ENCODE data around the gene HOXD11.
A peak's percentile ranks its signal among the peaks of the same experiment; 100 is the strongest.

The HOXD11 gene

DNA sequence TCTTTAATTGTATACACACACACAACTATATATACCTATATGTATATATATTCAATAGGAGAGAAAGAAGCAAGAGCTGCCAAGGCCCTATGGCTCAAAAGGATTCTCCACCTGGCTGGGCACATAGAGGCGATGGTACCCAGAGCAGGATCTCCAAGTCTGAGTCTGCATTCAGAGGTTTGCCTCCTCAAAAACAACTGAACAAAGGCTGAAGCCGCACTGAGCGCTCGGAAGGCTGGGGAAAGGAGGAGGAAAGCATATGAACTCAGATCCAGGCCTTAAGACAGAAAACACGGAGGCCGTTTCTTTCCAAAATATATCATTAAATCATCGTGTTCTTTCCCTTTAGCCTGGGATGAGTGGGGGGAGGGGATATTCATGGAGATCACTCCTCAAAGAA, 3.9 kb upstream of the HOXD11 start:
- Histone ChIP-seq H3K27ac (replicated peaks; ENCODE audit: low read length) (no peak overlapping the region), H3K4ac (ENCODE audit: low read length) (no peak overlapping the region), H3K14ac (ENCODE audit: low read length) (no peak overlapping the region), H2BK120ac (ENCODE audit: low read depth, low read length) (no peak overlapping the region), H3K23ac (ENCODE audit: low read depth, low read length, poor library complexity) (no peak overlapping the region), H3K36me3 (replicated peaks in 1 of 2; ENCODE audit: control insufficient read depth in 2 of 2, insufficient read depth in 2 of 2, low read length in 2 of 2) (no peaks in the 10 kb centered on the region), H4K91ac (ENCODE audit: low read depth, low read length, poor library complexity) (no peak overlapping the region), H3K4me3 (ENCODE audit: low read length in 2 of 2) (no peak overlapping the region), H3K9ac (ENCODE audit: low read depth, low read length, poor library complexity) (no peak overlapping the region), H3K4me1 (ENCODE audit: control insufficient read depth in 2 of 2, insufficient read depth in 1 of 2, low read depth in 1 of 2, low read length in 2 of 2) (peaks cover 0 to 1% of the 10 kb centered on the region in 2 donors), H2AFZ (ENCODE audit: low read length) (no peak overlapping the region), H2BK12ac (ENCODE audit: low read length) (no peak overlapping the region), H4K8ac (ENCODE audit: low read depth, low read length) (no peak overlapping the region), H2AK5ac (ENCODE audit: low read depth, low read length) (no peak overlapping the region), H3K18ac (ENCODE audit: low read length) (no peak overlapping the region), H3K9me3 (replicated peaks in 1 of 2; ENCODE audit: control insufficient read depth in 2 of 2, insufficient read depth in 1 of 2, low read depth in 1 of 2, low read length in 2 of 2) (peaks cover 7 to 11% of the 10 kb centered on the region in 2 donors), H2BK5ac (ENCODE audit: low read length) (no peak overlapping the region), H2BK15ac (ENCODE audit: low read length) (no peak overlapping the region), H3K4me2 (ENCODE audit: insufficient read depth, low read length, poor library complexity, severe bottlenecking) (no peak overlapping the region), H3K79me1 (ENCODE audit: low read depth, low read length) (no peaks in the 10 kb centered on the region), H3K27me3 (ENCODE audit: control insufficient read depth in 3 of 3, insufficient read depth in 3 of 3, low read depth in 1 of 3, low read length in 3 of 3) (peaks cover 83 to 98% (median 97%) of the 10 kb centered on the region in 3 experiments)
- no CpG with 5 or more reads among the region's 7 CpGs for WGBS, 2 donors (ENCODE audit: extremely low coverage in 2 of 2, insufficient read length in 2 of 2, insufficient replicate concordance in 1 of 2)
- no peak for DNase-seq (ENCODE audit: low spot score)

DNA sequence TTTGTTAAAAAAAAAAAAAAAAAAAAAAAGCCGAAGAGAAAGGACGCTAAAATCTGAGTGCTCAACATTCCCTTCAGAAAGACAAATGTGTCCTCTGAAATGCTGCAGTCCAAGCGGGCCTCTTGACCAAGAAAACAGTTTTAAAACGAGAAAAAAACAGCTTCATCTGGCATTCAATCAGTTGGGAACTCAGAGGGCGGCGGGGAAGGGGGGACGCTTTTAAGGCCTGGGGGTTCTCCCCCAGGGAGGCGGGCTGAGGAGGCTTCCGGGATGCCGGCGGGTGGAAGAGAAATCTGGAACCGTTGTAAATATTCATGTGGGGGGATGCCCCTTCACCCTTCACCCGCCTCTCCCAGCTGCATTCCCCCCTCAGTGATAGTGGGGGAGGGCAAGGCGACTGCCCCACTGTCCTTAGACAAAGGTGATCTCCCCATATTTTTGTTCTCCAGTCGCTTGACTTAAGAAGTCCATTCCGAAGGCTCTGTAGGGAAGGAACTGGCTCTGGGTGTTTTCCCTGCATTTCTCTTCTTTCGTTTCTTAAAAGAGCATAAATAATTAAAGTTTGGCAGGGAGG, 3.3 kb upstream of the HOXD11 start:
- Histone ChIP-seq H3K9me3 (replicated peaks in 1 of 2; ENCODE audit: control insufficient read depth in 2 of 2, insufficient read depth in 1 of 2, low read depth in 1 of 2, low read length in 2 of 2) (peaks cover 7 to 11% of the 10 kb centered on the region in 2 donors), H2BK12ac (ENCODE audit: low read length) (no peak overlapping the region), H2BK5ac (ENCODE audit: low read length) (no peak overlapping the region), H3K79me1 (ENCODE audit: low read depth, low read length) (no peaks in the 10 kb centered on the region), H3K27ac (replicated peaks; ENCODE audit: low read length) (no peak overlapping the region), H3K9ac (ENCODE audit: low read depth, low read length, poor library complexity) (no peak overlapping the region), H3K18ac (ENCODE audit: low read length) (no peak overlapping the region), H4K8ac (ENCODE audit: low read depth, low read length) (no peak overlapping the region), H3K4ac (ENCODE audit: low read length) (no peak overlapping the region), H3K4me2 (ENCODE audit: insufficient read depth, low read length, poor library complexity, severe bottlenecking) (no peak overlapping the region), H3K14ac (ENCODE audit: low read length) (no peak overlapping the region), H2AFZ (ENCODE audit: low read length) (no peak overlapping the region), H2BK15ac (ENCODE audit: low read length) (no peak overlapping the region), H2AK5ac (ENCODE audit: low read depth, low read length) (no peak overlapping the region), H3K23ac (ENCODE audit: low read depth, low read length, poor library complexity) (no peak overlapping the region), H3K36me3 (replicated peaks in 1 of 2; ENCODE audit: control insufficient read depth in 2 of 2, insufficient read depth in 2 of 2, low read length in 2 of 2) (no peaks in the 10 kb centered on the region), H3K4me1 (ENCODE audit: control insufficient read depth in 2 of 2, insufficient read depth in 1 of 2, low read depth in 1 of 2, low read length in 2 of 2) (peaks cover 0 to 1% of the 10 kb centered on the region in 2 donors), H4K91ac (ENCODE audit: low read depth, low read length, poor library complexity) (no peak overlapping the region), H2BK120ac (ENCODE audit: low read depth, low read length) (no peak overlapping the region), H3K4me3 (ENCODE audit: low read length in 2 of 2) (no peak overlapping the region), H3K27me3 (ENCODE audit: control insufficient read depth in 3 of 3, insufficient read depth in 3 of 3, low read depth in 1 of 3, low read length in 3 of 3) (peaks cover 82 to 98% (median 97%) of the 10 kb centered on the region in 3 experiments)
- no CpG with 5 or more reads among the region's 17 CpGs for WGBS, 2 donors (ENCODE audit: extremely low coverage in 2 of 2, insufficient read length in 2 of 2, insufficient replicate concordance in 1 of 2)
- no peak for DNase-seq (ENCODE audit: low spot score)

DNA sequence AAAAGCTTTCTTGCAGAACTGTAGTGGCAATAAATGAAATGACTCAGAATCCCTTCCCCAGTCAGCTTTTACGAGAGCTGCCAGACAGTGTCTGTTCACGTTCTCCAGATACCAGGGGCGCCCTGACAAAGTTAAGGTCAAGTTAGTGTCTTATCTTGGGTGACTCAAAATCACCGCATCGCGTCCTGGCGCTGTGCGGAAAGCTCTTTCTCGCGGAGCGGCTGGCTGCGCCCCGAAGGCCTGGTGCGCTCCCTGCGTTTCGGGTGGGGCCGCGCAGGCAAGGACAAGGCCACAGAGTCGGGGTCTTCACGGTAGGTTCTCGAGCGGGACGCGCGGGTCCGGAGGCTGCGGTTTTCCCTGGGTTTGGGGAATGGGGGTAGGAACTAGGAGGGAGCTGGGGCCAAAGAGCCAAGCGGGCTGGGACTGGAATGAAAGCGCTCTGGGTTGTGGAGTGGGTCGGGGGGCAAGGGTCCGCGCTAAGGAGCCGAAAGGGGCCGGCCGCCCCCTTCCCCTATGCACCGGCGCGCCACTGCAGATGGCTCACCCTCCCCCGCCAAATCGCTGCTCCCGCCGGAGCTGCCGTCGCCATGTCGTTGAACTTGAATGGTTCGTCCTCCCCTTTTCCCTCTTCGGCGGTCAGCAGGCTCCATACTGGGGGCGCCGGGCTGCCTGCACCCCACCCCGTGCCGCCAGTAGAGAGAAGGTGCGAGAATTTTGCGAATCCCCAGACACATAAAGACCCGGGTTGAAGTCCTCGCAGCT, 2.6 kb upstream of the HOXD11 start:
- H3K9ac ChIP-seq (ENCODE audit: low read depth, low read length, poor library complexity), result no peak overlapping the region
- H3K4me3 ChIP-seq (ENCODE audit: low read length in 2 of 2), result peak overlapping the region in 1 of 2 donors; percentile 2
- no peak overlapping the region for H4K8ac ChIP-seq (ENCODE audit: low read depth, low read length)
- H4K91ac ChIP-seq (ENCODE audit: low read depth, low read length, poor library complexity), result no peak overlapping the region
- H3K4ac ChIP-seq (ENCODE audit: low read length), result no peak overlapping the region
- peak overlapping the region; percentile 69 for H2AFZ ChIP-seq (ENCODE audit: low read length)
- no peak overlapping the region for H2BK120ac ChIP-seq (ENCODE audit: low read depth, low read length)
- H2AK5ac ChIP-seq (ENCODE audit: low read depth, low read length), result no peak overlapping the region
- no peaks in the 10 kb centered on the region for H3K79me1 ChIP-seq (ENCODE audit: low read depth, low read length)
- H3K23ac ChIP-seq (ENCODE audit: low read depth, low read length, poor library complexity), result peak overlapping the region; percentile 80
- WGBS, 2 donors (ENCODE audit: extremely low coverage in 2 of 2, insufficient read length in 2 of 2, insufficient replicate concordance in 1 of 2), result no CpG with 5 or more reads among the region's 56 CpGs
- H3K4me2 ChIP-seq (ENCODE audit: insufficient read depth, low read length, poor library complexity, severe bottlenecking), result no peak overlapping the region
- H2BK15ac ChIP-seq (ENCODE audit: low read length), result peak overlapping the region; percentile 26
- H3K18ac ChIP-seq (ENCODE audit: low read length), result peak overlapping the region; percentile 80
- H2BK5ac ChIP-seq (ENCODE audit: low read length), result no peak overlapping the region
- H3K9me3 ChIP-seq (replicated peaks in 1 of 2; ENCODE audit: control insufficient read depth in 2 of 2, insufficient read depth in 1 of 2, low read depth in 1 of 2, low read length in 2 of 2), result peaks cover 7 to 11% of the 10 kb centered on the region in 2 donors
- no peak for DNase-seq (ENCODE audit: low spot score)
- no peak overlapping the region for H2BK12ac ChIP-seq (ENCODE audit: low read length)
- H3K14ac ChIP-seq (ENCODE audit: low read length), result no peak overlapping the region
- peaks cover 81 to 98% (median 97%) of the 10 kb centered on the region in 3 experiments for H3K27me3 ChIP-seq (ENCODE audit: control insufficient read depth in 3 of 3, insufficient read depth in 3 of 3, low read depth in 1 of 3, low read length in 3 of 3)
- H3K36me3 ChIP-seq (replicated peaks in 1 of 2; ENCODE audit: control insufficient read depth in 2 of 2, insufficient read depth in 2 of 2, low read length in 2 of 2), result no peaks in the 10 kb centered on the region
- H3K4me1 ChIP-seq (ENCODE audit: control insufficient read depth in 2 of 2, insufficient read depth in 1 of 2, low read depth in 1 of 2, low read length in 2 of 2), result peaks cover 0 to 1% of the 10 kb centered on the region in 2 donors
- H3K27ac ChIP-seq (replicated peaks; ENCODE audit: low read length), result no peak overlapping the region

DNA sequence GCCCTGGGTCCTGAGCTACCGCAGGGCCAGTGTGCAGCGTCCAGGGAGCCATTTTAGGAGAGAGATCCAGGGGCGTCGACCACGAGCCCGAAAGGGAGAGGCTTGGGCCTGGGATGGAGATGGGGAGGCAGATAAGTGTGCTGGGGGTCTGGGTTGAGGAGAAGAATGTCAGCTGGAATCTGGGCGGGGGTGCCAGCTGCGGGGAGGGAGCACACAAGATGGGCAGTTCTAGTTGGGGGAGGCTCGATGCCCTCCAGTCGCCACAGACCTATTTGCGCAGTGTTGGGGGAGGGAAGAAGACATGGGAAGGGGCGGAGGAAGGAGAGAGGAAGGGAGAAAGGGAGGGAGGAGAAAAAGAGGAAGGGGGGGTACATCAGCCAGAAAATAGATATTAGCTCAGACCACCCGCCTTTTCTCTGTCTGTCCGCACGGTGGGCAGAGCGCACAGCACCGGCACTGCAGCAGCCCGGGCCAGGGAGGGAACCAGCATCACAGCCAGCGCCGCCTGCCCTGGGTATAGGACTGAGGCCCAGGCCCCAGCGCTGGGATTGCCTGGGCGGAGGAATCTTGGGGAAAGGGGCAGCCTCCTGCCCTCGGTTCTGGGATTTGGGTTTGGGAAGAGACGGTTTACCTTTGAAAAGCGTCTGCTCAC, 1.9 kb upstream of the HOXD11 start:
- Histone ChIP-seq H2BK120ac (ENCODE audit: low read depth, low read length) (no peak overlapping the region), H2BK15ac (ENCODE audit: low read length) (no peak overlapping the region), H2AK5ac (ENCODE audit: low read depth, low read length) (no peak overlapping the region), H2BK5ac (ENCODE audit: low read length) (no peak overlapping the region), H4K91ac (ENCODE audit: low read depth, low read length, poor library complexity) (no peak overlapping the region), H3K18ac (ENCODE audit: low read length) (no peak overlapping the region), H3K27ac (replicated peaks; ENCODE audit: low read length) (no peak overlapping the region), H4K8ac (ENCODE audit: low read depth, low read length) (no peak overlapping the region), H3K79me1 (ENCODE audit: low read depth, low read length) (no peaks in the 10 kb centered on the region), H3K4me2 (ENCODE audit: insufficient read depth, low read length, poor library complexity, severe bottlenecking) (no peak overlapping the region), H3K9me3 (replicated peaks in 1 of 2; ENCODE audit: control insufficient read depth in 2 of 2, insufficient read depth in 1 of 2, low read depth in 1 of 2, low read length in 2 of 2) (peaks cover 7 to 11% of the 10 kb centered on the region in 2 donors), H3K4me1 (ENCODE audit: control insufficient read depth in 2 of 2, insufficient read depth in 1 of 2, low read depth in 1 of 2, low read length in 2 of 2) (peaks cover 0 to 1% of the 10 kb centered on the region in 2 donors), H2BK12ac (ENCODE audit: low read length) (no peak overlapping the region), H3K27me3 (ENCODE audit: control insufficient read depth in 3 of 3, insufficient read depth in 3 of 3, low read depth in 1 of 3, low read length in 3 of 3) (peaks cover 76 to 98% (median 97%) of the 10 kb centered on the region in 3 experiments), H3K23ac (ENCODE audit: low read depth, low read length, poor library complexity) (peak overlapping the region; percentile 65), H3K9ac (ENCODE audit: low read depth, low read length, poor library complexity) (no peak overlapping the region), H3K36me3 (replicated peaks in 1 of 2; ENCODE audit: control insufficient read depth in 2 of 2, insufficient read depth in 2 of 2, low read length in 2 of 2) (no peaks in the 10 kb centered on the region), H2AFZ (ENCODE audit: low read length) (peak overlapping the region; percentile 69), H3K4ac (ENCODE audit: low read length) (no peak overlapping the region), H3K14ac (ENCODE audit: low read length) (no peak overlapping the region), H3K4me3 (ENCODE audit: low read length in 2 of 2) (peak overlapping the region in 1 of 2 donors; percentile 2)
- DNase-seq (ENCODE audit: low spot score), result no peak
- no CpG with 5 or more reads among the region's 25 CpGs for WGBS, 2 donors (ENCODE audit: extremely low coverage in 2 of 2, insufficient read length in 2 of 2, insufficient replicate concordance in 1 of 2)
